ENCODE data around the gene LACC1. TPM values are rescaled to one million over a fixed set of nuclear protein-coding genes. Genes with fewer than 3 reads are reported as not detected.
A peak's percentile ranks its signal among the peaks of the same experiment; 100 is the strongest.

Gene LACC1
- total and polyA plus RNA-seq, 2 of the 8 experiments (the other 6 are each of a cell fraction or from before 2014, with no cell fraction given), result 0.57 to 3.6 TPM

DNA sequence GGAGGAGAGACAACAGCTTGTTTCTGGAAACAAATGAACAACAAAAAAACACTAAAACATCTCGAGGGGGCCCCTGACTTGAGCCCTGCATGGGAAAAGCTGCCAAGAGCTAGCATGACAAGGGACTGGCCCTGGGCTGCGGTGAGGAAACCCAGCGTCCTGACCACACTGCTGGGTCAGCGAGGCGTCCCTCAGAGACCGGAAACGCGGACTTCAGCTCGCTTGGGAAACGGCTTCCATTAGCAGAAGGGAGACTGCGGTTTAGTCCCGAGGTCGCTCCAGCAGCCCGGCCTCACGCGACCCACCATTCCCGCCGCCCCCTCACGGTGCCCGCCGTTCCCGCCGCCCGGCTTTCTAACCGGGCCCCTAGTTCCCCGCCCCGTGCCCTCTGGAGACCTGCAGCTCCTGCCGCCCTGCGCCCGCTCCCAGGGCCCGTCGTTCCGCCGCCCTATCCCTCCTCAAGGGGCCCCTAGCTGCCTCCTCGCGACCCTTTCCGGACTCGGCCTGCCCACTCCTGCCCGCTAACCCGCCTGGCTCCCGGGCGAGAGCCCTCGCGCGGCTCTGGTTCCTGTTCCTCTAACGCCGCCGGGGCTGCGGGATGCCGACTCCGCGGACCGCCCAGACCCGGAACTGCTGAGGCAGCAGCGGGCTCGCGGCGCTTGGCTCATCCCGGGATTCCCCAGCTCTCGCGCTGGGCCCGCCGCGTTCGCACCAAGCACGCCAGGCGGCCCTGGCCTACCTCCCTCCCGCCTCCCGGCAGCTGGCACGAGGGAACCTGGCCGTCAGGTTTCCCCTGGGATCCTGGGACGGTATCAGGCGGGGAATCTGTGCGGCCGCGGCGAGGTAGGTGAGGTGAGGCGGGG is 581 bp upstream of the LACC1 start, which contains the start of gene CCDC122 (continued):
- TF ChIP-seq, protein P1, sequence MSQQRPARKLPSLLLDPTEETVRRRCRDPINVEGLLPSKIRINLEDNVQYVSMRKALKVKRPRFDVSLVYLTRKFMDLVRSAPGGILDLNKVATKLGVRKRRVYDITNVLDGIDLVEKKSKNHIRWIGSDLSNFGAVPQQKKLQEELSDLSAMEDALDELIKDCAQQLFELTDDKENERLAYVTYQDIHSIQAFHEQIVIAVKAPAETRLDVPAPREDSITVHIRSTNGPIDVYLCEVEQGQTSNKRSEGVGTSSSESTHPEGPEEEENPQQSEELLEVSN (IDR thresholded peaks at IDR 0.05), result peak; percentile 99
